NCI-H2196 treated with DMSO at 0.1 percent for 48 hours (cell line): ENCODE data around the gene KLF4.

Experiments used
- DNase-seq: peaks from one replicate; lab custom pipeline; 2025; ENCODE audit not compliant: unreplicated experiment; lab: John Stamatoyannopoulos, UW

The KLF4 gene

GRCh38 chr9:107455425-107456135 is 34.0 kb downstream of the KLF4 start:
- no peak for DNase-seq

- DNase-seq = no peak
These were observed 36.1 kb downstream of the KLF4 start for GRCh38 chr9:107453479-107453878.

GRCh38 chr9:107447834-107448233 is 41.7 kb downstream of the KLF4 start:
- peak; percentile 22 for DNase-seq

GRCh38 chr9:107447081-107447480 is 42.5 kb downstream of the KLF4 start:
- no peak for DNase-seq

- no peak for DNase-seq
These were observed 43.1 kb downstream of the KLF4 start for GRCh38 chr9:107446491-107446890.

- DNase-seq = no peak
These were observed 45.8 kb downstream of the KLF4 start for GRCh38 chr9:107443786-107444185.

- DNase-seq = no peak
These were observed 49.5 kb downstream of the KLF4 start for GRCh38 chr9:107439991-107440456.

GRCh38 chr9:107438211-107439031 is 51.1 kb downstream of the KLF4 start:
- DNase-seq = no peak

GRCh38 chr9:107437716-107438115 is 51.9 kb downstream of the KLF4 start:
- DNase-seq = no peak

- DNase-seq = no peak
These were observed 54.2 kb downstream of the KLF4 start for GRCh38 chr9:107435415-107435814.
